ENCODE data around the gene ENOPH1. TPM values are rescaled to one million over a fixed set of nuclear protein-coding genes. Genes with fewer than 3 reads are reported as not detected.

ENOPH1 gene
- 40.5 and 42.9 TPM in 2 replicates for total RNA-seq

GRCh38 chr4:82430193-82430963 lies at the start of gene ENOPH1, which contains the start of gene HNRNPDL:
Gene ENOPH1 (plus strand): TSS chr4:82430590. CDS start chr4:82430830, 240 bp downstream.
Gene HNRNPDL (minus strand): TSS chr4:82430462. CDS start chr4:82429690, 772 bp downstream.

Other genes with a start within 250 kb of the ENOPH1 start
- gene HNRNPD, start 56.6 kb upstream of the ENOPH1 start, total RNA-seq: 21.3 and 61.2 TPM in 2 replicates
- 107 and 245 TPM in 2 replicates for gene HNRNPDL, start 128 bp upstream of the ENOPH1 start, total RNA-seq
- gene TMEM150C, start 131.4 kb downstream of the ENOPH1 start, total RNA-seq: 0.15 and 0.33 TPM in 2 replicates